Inferior parietal cortex (tissue), 1 donor: ENCODE data around the gene SPATA16.
"Not testable (repeated sequence)": the region's sequence is repeated elsewhere in the genome, so short reads cannot be mapped to it uniquely, and the experiment has no call there.

Experiments used
- DNase-seq: peaks from one replicate; pipeline ENCODE4 v3.0.0-alpha.2; 2016; ENCODE audit errors: extremely low spot score

Gene SPATA16

GRCh38 chr3:172885704-172886103 is 255.3 kb downstream of the SPATA16 start:
- DNase-seq = no peak

- DNase-seq = no peak
These were observed 258.5 kb downstream of the SPATA16 start for GRCh38 chr3:172882563-172882962.

GRCh38 chr3:172879381-172879780 is 261.7 kb downstream of the SPATA16 start:
- not testable (repeated sequence) for DNase-seq

- no peak for DNase-seq
These were observed 264.0 kb downstream of the SPATA16 start for GRCh38 chr3:172877011-172877410.

- DNase-seq = no peak
These were observed 264.7 kb downstream of the SPATA16 start for GRCh38 chr3:172876297-172876696.

- DNase-seq = no peak
These were observed 266.0 kb downstream of the SPATA16 start for GRCh38 chr3:172875039-172875438.

GRCh38 chr3:172869784-172870518 is 271.1 kb downstream of the SPATA16 start:
- no peak for DNase-seq

- no peak for DNase-seq
These were observed 271.7 kb downstream of the SPATA16 start for GRCh38 chr3:172869368-172869771.

- DNase-seq = no peak
These were observed 272.3 kb downstream of the SPATA16 start for GRCh38 chr3:172868582-172869200.

GRCh38 chr3:172866726-172867350 is 274.2 kb downstream of the SPATA16 start:
- DNase-seq = not testable (repeated sequence)

- DNase-seq = no peak
These were observed 282.0 kb downstream of the SPATA16 start for GRCh38 chr3:172859041-172859440.

GRCh38 chr3:172856795-172857742 is 284.0 kb downstream of the SPATA16 start:
- DNase-seq = no peak

- no peak for DNase-seq
These were observed 286.0 kb downstream of the SPATA16 start for GRCh38 chr3:172855037-172855436.

- DNase-seq = no peak
These were observed 286.9 kb downstream of the SPATA16 start for GRCh38 chr3:172853921-172854666.

- no peak for DNase-seq
These were observed 288.0 kb downstream of the SPATA16 start for GRCh38 chr3:172853005-172853404.

GRCh38 chr3:172848910-172849309 is 292.1 kb downstream of the SPATA16 start:
- DNase-seq = no peak

- no peak for DNase-seq
These were observed 293.7 kb downstream of the SPATA16 start for GRCh38 chr3:172847292-172847691.

- DNase-seq = no peak
These were observed 294.3 kb downstream of the SPATA16 start for GRCh38 chr3:172846706-172847105.

GRCh38 chr3:172846103-172846561 is 294.9 kb downstream of the SPATA16 start:
- DNase-seq = no peak

- DNase-seq = no peak
These were observed 296.6 kb downstream of the SPATA16 start for GRCh38 chr3:172844428-172844827.

GRCh38 chr3:172840913-172841312 is 300.1 kb downstream of the SPATA16 start:
- no peak for DNase-seq
